GM23338 (cell line): ENCODE results near the gene UIMC1. TPM values are rescaled to one million over a fixed set of nuclear protein-coding genes. Genes with fewer than 3 reads are reported as not detected.

Experiments used
- ATAC-seq: fragments of 200-7000 bp; cut with Tn5 transposase; 3 replicates; pipeline ENCODE4 v1.9.1; 2020
- DNase-seq: peaks from one replicate; pipeline ENCODE4 v3.0.0-alpha.2; 2015; ENCODE audit warnings: low spot score
- H2AFZ ChIP-seq: fragments of 200-600 bp; sonication (generic); 2 replicates; pipeline ENCODE4 v1.8.0; 2016; ENCODE audit warnings: antibody characterized with exemption, mild to moderate bottlenecking, moderate library complexity
- H3F3A ChIP-seq: fragments of 200-600 bp; sonication (generic); replicated peaks from 2 replicates; pipeline ENCODE4 v1.8.0; 2017; ENCODE audit warnings: antibody characterized with exemption, mixed run types, low read depth
- H3K27ac ChIP-seq: fragments of 200-600 bp; sonication (generic); 2 replicates; pipeline ENCODE4 v1.6.1; 2016; ENCODE audit warnings: low read depth
- H3K27me3 ChIP-seq: fragments of 200-600 bp; sonication (generic); 2 replicates; pipeline ENCODE4 v1.8.0; 2016; ENCODE audit warnings: mild to moderate bottlenecking, mixed run types, moderate library complexity; ENCODE audit not compliant: insufficient read depth
- H3K36me3 ChIP-seq: fragments of 200-600 bp; sonication (generic); 2 replicates; pipeline ENCODE4 v1.8.0; 2016; ENCODE audit warnings: mild to moderate bottlenecking; ENCODE audit not compliant: insufficient read depth
- H3K4me1 ChIP-seq: fragments of 200-600 bp; sonication (generic); 2 replicates; pipeline ENCODE4 v1.8.0; 2016; ENCODE audit warnings: mild to moderate bottlenecking, moderate library complexity; ENCODE audit not compliant: insufficient read depth
- H3K4me2 ChIP-seq: fragments of 200-600 bp; sonication (generic); 2 replicates; pipeline ENCODE4 v1.7.1; 2017; ENCODE audit warnings: mixed run types
- H3K4me3 ChIP-seq: fragments of 200-600 bp; sonication (generic); 2 replicates; pipeline ENCODE4 v1.6.1; 2016; ENCODE audit warnings: mixed run types
- H3K79me2 ChIP-seq: fragments of 200-600 bp; sonication (generic); replicated peaks from 2 replicates; pipeline ENCODE4 v1.8.0; 2017; ENCODE audit warnings: mild to moderate bottlenecking; ENCODE audit not compliant: insufficient read depth
- H3K9me2 ChIP-seq: fragments of 200-600 bp; sonication (generic); 2 replicates; pipeline ENCODE4 v1.8.0; 2017; ENCODE audit not compliant: insufficient read depth
- H4K20me1 ChIP-seq: fragments of 200-600 bp; sonication (generic); replicated peaks from 2 replicates; pipeline ENCODE4 v1.8.0; 2017; ENCODE audit warnings: mild to moderate bottlenecking; ENCODE audit not compliant: insufficient read depth
- H3K27ac Mint-ChIP-seq: 2 replicates; pipeline ENCODE4 v1.8.0; 2020; ENCODE audit warnings: inconsistent platforms, mild to moderate bottlenecking, moderate library complexity, mixed read lengths
- H3K27me3 Mint-ChIP-seq: 3 replicates; pipeline ENCODE4 v1.8.0; 2022; ENCODE audit warnings: low read depth, mild to moderate bottlenecking, moderate library complexity, mixed read lengths, inconsistent platforms; ENCODE audit not compliant: insufficient read depth, poor library complexity
- H3K36me3 Mint-ChIP-seq: 3 replicates; pipeline ENCODE4 v1.8.0; 2021; ENCODE audit warnings: low read depth, mild to moderate bottlenecking, inconsistent platforms, moderate library complexity, mixed read lengths
- H3K4me1 Mint-ChIP-seq: 3 replicates; pipeline ENCODE4 v1.8.0; 2020; ENCODE audit warnings: mild to moderate bottlenecking, inconsistent platforms, mixed read lengths
- H3K4me3 Mint-ChIP-seq: 3 replicates; pipeline ENCODE4 v1.8.0; 2021; ENCODE audit warnings: moderate library complexity, mild to moderate bottlenecking, inconsistent platforms, mixed read lengths
- H3K9me3 Mint-ChIP-seq: 3 replicates; pipeline ENCODE4 v1.8.0; 2020; ENCODE audit warnings: moderate library complexity, mild to moderate bottlenecking, inconsistent platforms, mixed read lengths
- CREB1 ChIP-seq: fragments of 250-450 bp; sonication (Bioruptor Pico); IDR thresholded peaks from 2 replicates; pipeline ENCODE4 v1.5.0; 2020; ENCODE audit warnings: low read depth, mild to moderate bottlenecking, moderate library complexity
- CTCF ChIP-seq, 2 experiments: fragments of 200-600 bp in 1 of 2; sonication (generic) in 1 of 2; conservative IDR thresholded peaks; 2 replicates each; pipeline versions ENCODE4 v1.5.1 to v1.6.1; 2016 to 2017; ENCODE audit warnings: antibody characterized with exemption in 2 of 2, low read depth in 2 of 2, mild to moderate bottlenecking in 2 of 2, moderate library complexity in 1 of 2
- ETS1 ChIP-seq: IDR thresholded peaks from 2 replicates; pipeline ENCODE4 v1.6.1; 2016; ENCODE audit warnings: antibody characterized with exemption
- EZH2 ChIP-seq: fragments of 200-600 bp; sonication (generic); IDR thresholded peaks from one replicate; pipeline ENCODE4 v1.8.0; 2017; ENCODE audit warnings: antibody characterized with exemption, mild to moderate bottlenecking, low read depth; ENCODE audit not compliant: unreplicated experiment
- EZH2phosphoT487 ChIP-seq: fragments of 200-600 bp; sonication (generic); IDR thresholded peaks from one replicate; pipeline ENCODE4 v1.8.1; 2018; ENCODE audit warnings: antibody characterized with exemption; ENCODE audit not compliant: unreplicated experiment
- JUNB ChIP-seq: IDR thresholded peaks from one replicate; pipeline ENCODE4 v1.6.1; 2016; ENCODE audit warnings: antibody characterized with exemption; ENCODE audit not compliant: unreplicated experiment
- NANOG ChIP-seq: IDR thresholded peaks from 2 replicates; pipeline ENCODE4 v1.6.1; 2016; ENCODE audit warnings: antibody characterized with exemption, borderline replicate concordance
- POLR2AphosphoS5 ChIP-seq: IDR thresholded peaks from 2 replicates; pipeline ENCODE4 v1.6.1; 2016; ENCODE audit warnings: antibody characterized with exemption, low read depth
- REST ChIP-seq: IDR thresholded peaks from one replicate; pipeline ENCODE4 v1.6.1; 2018; ENCODE audit warnings: antibody characterized with exemption; ENCODE audit not compliant: unreplicated experiment
- STAT1 ChIP-seq: IDR thresholded peaks from one replicate; pipeline ENCODE4 v1.6.1; 2016; ENCODE audit warnings: antibody characterized with exemption; ENCODE audit not compliant: unreplicated experiment
- ZNF114 ChIP-seq: fragments of 250-450 bp; sonication (Bioruptor Pico); IDR thresholded peaks from 2 replicates; pipeline ENCODE4 v1.5.0; 2020; ENCODE audit warnings: mild to moderate bottlenecking, moderate library complexity
- ZNF331 ChIP-seq: fragments of 250-450 bp; sonication (Bioruptor Pico); IDR thresholded peaks from 2 replicates; pipeline ENCODE4 v1.5.0; 2020; ENCODE audit warnings: low read depth, mild to moderate bottlenecking, moderate library complexity
- ZNF462 ChIP-seq: fragments of 250-450 bp; sonication (Bioruptor Pico); IDR thresholded peaks from 2 replicates; pipeline ENCODE4 v1.5.0; 2020; ENCODE audit warnings: mild to moderate bottlenecking, moderate library complexity
- polyA plus RNA-seq: library from polyadenylated mRNA; unstranded; fragments of >200 nt; fragmentation: Nextera tagmentation; extraction: Ambion mirVana; gene quantifications from 2 replicates; pipeline ENCODE4 v1.2.1, GENCODE V29; 2016
- total RNA-seq: library from RNA; depleted of rRNA; stranded (reverse); fragments of >200 nt; shearing (Covaris generic); gene quantifications from 2 replicates; pipeline ENCODE4 v1.2.3, GENCODE V29; 2014

The UIMC1 gene
- total and polyA plus RNA-seq, 2 experiments from 2014 or later = 36.4 to 40.1 TPM

GRCh38 chr5:176880366-176881020 lies 126.1 kb downstream of the UIMC1 start:
- no peak overlapping the region for H2AFZ ChIP-seq
- DNase-seq (no peak), ATAC-seq (no peak)
- no peaks in the 10 kb centered on the region for H4K20me1 ChIP-seq
- no peaks in the 10 kb centered on the region for H3K9me2 ChIP-seq
- no peaks in the 10 kb centered on the region for H3K79me2 ChIP-seq
- TF ChIP-seq ZNF331 (CRISPR knock-in tag) = no peak
- no peak for TF ChIP-seq ETS1
- TF ChIP-seq ZNF462 (CRISPR knock-in tag) = no peak
- TF ChIP-seq JUNB = no peak
- TF ChIP-seq CTCF (conservative IDR thresholded peaks at IDR 0.05; ENCODE audit: low read depth in 2 of 2) = no peak
- TF ChIP-seq REST = no peak
- no peak for TF ChIP-seq EZH2
- TF ChIP-seq ZNF114 (CRISPR knock-in tag) = no peak
- TF ChIP-seq STAT1 = no peak
- TF ChIP-seq CREB1 = no peak
- no peak for TF ChIP-seq NANOG
- TF ChIP-seq EZH2phosphoT487 = no peak
- TF ChIP-seq POLR2AphosphoS5 = no peak
- Mint-ChIP-seq H3K27ac (no peak overlapping the region), H3K4me3 (no peak overlapping the region), H3K9me3 (no peaks in the 10 kb centered on the region), H3K27me3 (peaks cover 15% of the 10 kb centered on the region), H3K36me3 (no peaks in the 10 kb centered on the region), H3K4me1 (peaks cover 15% of the 10 kb centered on the region; the same call in 2 of the 3 replicates)
- no peak overlapping the region for H3K4me3 ChIP-seq
- no peaks in the 10 kb centered on the region for H3K27me3 ChIP-seq
- H3K4me1 ChIP-seq = no peaks in the 10 kb centered on the region
- no peak overlapping the region for H3K4me2 ChIP-seq
- no peaks in the 10 kb centered on the region for H3F3A ChIP-seq
- H3K27ac ChIP-seq = no peak overlapping the region
- H3K36me3 ChIP-seq = no peaks in the 10 kb centered on the region
